GM18526 (cell line): ENCODE results near the gene INPP5E.

Source experiments
- POLR2A ChIP-seq: IDR thresholded peaks from 3 replicates; pipeline ENCODE4 v1.6.1; 2011; ENCODE audit not compliant: insufficient read length; ENCODE audit errors: extremely low read depth

Gene INPP5E

GRCh38 chr9:136409557-136410455 lies 29.8 kb downstream of the INPP5E start:
- TF ChIP-seq POLR2A: no peak

- TF ChIP-seq POLR2A: no peak
These were observed 31.7 kb downstream of the INPP5E start for GRCh38 chr9:136407911-136408310.

DNA sequence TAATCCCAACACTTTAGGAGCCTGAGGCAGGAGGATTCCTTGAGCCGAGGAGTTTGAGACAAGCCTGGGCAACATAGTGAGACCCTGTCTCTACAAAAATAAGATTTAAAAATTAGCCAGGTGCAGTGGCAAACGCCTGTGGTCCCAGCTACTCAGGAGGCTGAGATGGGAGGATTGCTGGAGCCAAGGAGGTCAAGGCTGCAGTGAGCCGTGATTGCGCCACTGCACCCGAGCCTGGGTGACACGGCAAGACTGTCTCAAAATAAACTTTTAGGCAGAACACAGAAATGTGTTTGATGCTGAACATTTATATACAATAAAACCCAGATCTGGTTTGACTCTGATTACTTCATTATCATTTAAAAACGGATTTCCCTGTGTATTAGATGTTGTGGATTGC lies 34.2 kb downstream of the INPP5E start:
- no peak for TF ChIP-seq POLR2A

- no peak for TF ChIP-seq POLR2A
These were observed 34.9 kb downstream of the INPP5E start for GRCh38 chr9:136404801-136405136.

DNA sequence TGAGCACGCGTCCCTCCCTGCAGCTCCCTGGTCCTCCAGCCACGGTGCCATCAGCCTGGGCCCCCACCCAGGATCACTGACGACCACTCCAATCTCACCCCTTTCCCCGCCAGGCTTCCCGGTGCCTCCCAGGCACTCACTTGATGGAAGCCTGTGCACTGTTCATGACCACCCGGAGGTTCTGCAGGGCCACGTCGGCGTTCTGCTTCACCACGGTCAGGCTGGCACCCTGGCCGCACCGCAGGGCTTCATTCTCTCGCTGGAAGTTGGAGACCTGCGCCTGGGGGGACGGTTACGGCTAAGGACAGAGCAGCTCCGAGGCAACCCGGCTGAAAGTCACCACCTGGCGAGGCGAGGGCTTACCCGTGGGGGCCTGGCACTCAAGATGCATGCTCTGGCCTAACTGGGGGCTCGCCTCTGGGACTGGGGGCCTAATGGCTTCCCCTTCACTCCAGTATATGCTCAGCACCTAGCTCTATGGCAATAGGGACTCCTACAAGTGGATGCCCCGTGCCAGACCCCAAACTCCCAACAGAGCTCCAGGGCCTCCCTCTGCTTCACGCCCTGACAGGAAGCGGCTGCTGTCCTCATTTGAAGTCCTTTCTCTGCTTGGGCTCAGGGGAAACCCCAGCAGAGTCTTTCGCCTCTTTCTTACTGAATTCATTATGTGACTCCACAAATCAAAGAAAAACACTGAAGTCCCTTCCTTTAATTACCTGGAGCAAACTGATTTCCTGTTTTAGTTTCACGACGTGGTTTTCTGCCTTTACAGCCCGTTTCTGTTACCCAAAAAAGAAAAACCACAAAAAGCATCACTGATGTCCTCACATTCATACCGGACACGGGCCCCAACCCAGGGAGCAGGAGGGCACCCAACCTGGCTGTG lies 35.5 kb downstream of the INPP5E start:
- TF ChIP-seq POLR2A: peak; percentile 0

GRCh38 chr9:136403538-136403914 lies 36.1 kb downstream of the INPP5E start:
- TF ChIP-seq POLR2A: no peak

GRCh38 chr9:136402067-136402466 lies 37.6 kb downstream of the INPP5E start:
- no peak for TF ChIP-seq POLR2A

DNA sequence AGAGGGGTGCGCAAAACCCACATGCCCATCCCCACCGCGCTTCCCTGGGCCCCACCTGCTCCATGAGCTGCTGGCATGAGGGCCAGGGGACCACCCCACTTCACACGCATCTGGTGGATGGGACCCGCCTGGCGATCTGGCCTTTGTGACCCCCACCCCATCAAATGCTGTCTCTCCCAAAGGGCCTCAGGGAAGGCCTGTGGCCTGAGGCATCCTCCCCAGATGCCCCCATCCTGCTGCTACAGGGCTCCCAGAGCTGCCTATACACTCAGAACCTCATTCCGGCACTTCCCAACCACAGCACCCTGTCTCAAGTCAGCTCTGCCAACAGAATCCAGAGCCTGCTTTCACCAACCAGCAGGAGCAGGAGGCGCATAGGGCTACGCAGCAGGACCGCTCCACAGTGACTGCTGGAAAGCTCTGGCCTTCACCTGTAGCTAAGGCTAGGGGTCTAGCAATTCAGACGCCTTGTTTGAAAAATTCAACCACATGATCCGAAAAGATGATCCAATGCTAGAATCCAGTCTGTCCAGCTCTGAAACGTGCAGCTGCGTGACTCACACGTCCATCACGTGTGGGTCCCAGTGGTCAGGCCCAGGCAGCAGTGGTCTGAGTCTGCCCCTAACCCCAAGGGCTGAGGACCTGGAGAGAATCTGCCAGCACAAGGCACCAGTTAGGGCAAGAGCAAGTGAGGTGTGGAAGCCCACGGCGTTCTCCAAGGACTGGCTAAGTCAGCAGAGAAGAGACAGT lies 38.3 kb downstream of the INPP5E start:
- no peak for TF ChIP-seq POLR2A

DNA sequence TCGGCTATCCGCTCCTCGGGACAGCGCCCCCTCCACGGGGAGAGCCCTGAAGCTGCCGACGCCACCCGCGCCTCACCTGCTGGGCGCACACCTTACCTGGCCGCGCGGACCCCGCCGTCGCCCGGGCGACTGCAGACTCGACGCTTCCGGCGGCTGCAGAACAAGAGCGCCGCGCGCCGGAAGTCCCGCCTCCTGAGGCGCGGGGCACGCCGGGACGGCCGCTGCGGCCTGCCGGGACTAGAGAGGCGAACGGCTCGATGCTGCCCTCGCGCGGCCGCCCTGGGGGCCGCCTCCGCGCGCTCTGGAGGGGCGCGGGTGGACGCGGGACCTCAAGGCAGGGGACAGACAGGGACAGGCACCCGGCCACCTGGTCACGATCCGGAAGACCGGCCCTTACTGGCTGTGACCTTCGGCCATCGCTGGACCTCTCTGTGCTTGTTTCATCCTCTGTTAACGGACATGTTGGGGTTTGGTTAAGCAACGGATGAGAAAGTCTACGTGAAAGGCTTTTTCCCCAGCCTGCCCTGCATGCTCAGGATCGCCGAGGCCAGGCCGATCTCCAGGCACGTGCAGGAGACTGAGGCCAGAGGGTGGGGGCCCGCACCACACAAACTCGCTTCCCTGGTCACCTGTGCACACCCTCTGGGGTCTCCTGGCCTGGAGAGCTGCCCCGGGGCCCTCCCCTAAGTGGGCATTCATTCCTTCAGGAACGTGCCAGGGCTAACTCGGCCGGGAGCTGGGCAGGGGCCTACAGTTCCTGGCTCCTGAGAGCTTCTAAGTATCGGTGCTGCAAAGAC lies 39.4 kb downstream of the INPP5E start, which contains the start of gene SNAPC4:
Gene SNAPC4 (minus strand): TSS at position 133 of the 797 bp plus-strand sequence. CDS start 1,742 bp downstream, outside the sequence.
- TF ChIP-seq POLR2A: peak; percentile 85

- TF ChIP-seq POLR2A: no peak
These were observed 40.2 kb downstream of the INPP5E start for GRCh38 chr9:136399176-136400037.

DNA sequence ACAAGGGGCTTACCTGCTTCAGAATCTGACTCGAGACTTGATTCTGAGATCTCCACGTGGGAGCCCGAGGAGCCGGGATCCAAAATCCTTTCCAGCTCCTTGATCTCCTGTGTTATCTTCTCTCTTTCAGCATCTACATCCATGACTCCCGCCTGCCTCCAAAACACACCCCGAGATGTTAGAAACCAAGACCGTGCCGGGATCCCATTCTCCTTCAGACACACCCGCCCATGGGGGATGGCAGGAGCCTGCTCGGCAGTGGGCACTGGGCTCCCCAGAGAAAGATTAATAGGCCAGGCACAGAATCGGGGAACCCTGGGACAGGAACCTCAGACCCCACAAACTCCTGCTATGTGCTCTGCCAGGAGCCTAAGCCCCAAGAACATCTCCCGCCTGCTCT lies 41.4 kb downstream of the INPP5E start:
- no peak for TF ChIP-seq POLR2A

GRCh38 chr9:136397643-136398042 lies 42.0 kb downstream of the INPP5E start:
- no peak for TF ChIP-seq POLR2A

- no peak for TF ChIP-seq POLR2A
These were observed 43.5 kb downstream of the INPP5E start for GRCh38 chr9:136396219-136396515.
